DND-41 (cell line): ENCODE measurements around the gene ATP10D.
A peak's percentile ranks its signal among the peaks of the same experiment; 100 is the strongest.
"Not testable (repeated sequence)": the region's sequence is repeated elsewhere in the genome, so short reads cannot be mapped to it uniquely, and the experiment has no call there.

ENCODE experiments used
- ATAC-seq: fragments of 200-7000 bp; cut with Tn5 transposase; 3 replicates; pipeline ENCODE4 v1.9.1; 2021; ENCODE audit warnings: low read depth; ENCODE audit not compliant: insufficient read depth
- DNase-seq: peaks from one replicate; pipeline ENCODE4 v3.0.0-alpha.2; 2020
- H2AFZ ChIP-seq: 2 replicates; pipeline ENCODE4 v1.6.0; 2012; ENCODE audit warnings: low read depth, low read length
- H3K27ac ChIP-seq: 2 replicates; pipeline ENCODE4 v1.5.1; 2012; ENCODE audit warnings: low read length, inconsistent platforms
- H3K27me3 ChIP-seq: fragments of 200-600 bp; sonication (generic); 2 replicates; pipeline ENCODE4 v1.6.0; 2012; ENCODE audit warnings: low read length, mild to moderate bottlenecking, inconsistent platforms; ENCODE audit not compliant: insufficient read depth, poor library complexity
- H3K36me3 ChIP-seq: 2 replicates; pipeline ENCODE4 v1.5.1; 2012; ENCODE audit warnings: low read length, inconsistent platforms; ENCODE audit not compliant: insufficient read depth
- H3K4me1 ChIP-seq: 2 replicates; pipeline ENCODE4 v1.5.1; 2012; ENCODE audit warnings: mild to moderate bottlenecking, low read length; ENCODE audit not compliant: insufficient read depth
- H3K4me2 ChIP-seq: 2 replicates; pipeline ENCODE4 v1.6.0; 2012; ENCODE audit warnings: mild to moderate bottlenecking, moderate library complexity, low read length, inconsistent platforms; ENCODE audit not compliant: insufficient read depth
- H3K4me3 ChIP-seq, 2 experiments: fragments of 200-600 bp in 1 of 2; shearing (Covaris generic) in 1 of 2; 2 replicates each; pipeline ENCODE4 v1.5.1; 2012 to 2016; ENCODE audit warnings: inconsistent platforms in 2 of 2, low read length in 2 of 2, mild to moderate bottlenecking in 2 of 2, low read depth in 1 of 2, moderate library complexity in 1 of 2
- H3K79me2 ChIP-seq: 2 replicates; pipeline ENCODE4 v1.6.0; 2012; ENCODE audit warnings: low read length, inconsistent platforms; ENCODE audit not compliant: insufficient read depth
- H3K9ac ChIP-seq: 2 replicates; pipeline ENCODE4 v1.6.0; 2012; ENCODE audit warnings: low read depth, mild to moderate bottlenecking, inconsistent platforms, low read length, moderate library complexity
- H3K9me3 ChIP-seq: 2 replicates; pipeline ENCODE4 v1.5.1; 2012; ENCODE audit warnings: low read length, moderate library complexity, mild to moderate bottlenecking, inconsistent platforms; ENCODE audit not compliant: insufficient read depth, severe bottlenecking
- H4K20me1 ChIP-seq: 2 replicates; pipeline ENCODE4 v1.6.0; 2012; ENCODE audit warnings: low read length; ENCODE audit not compliant: insufficient read depth
- CTCF ChIP-seq: IDR thresholded peaks from 2 replicates; pipeline ENCODE4 v1.5.1; 2012; ENCODE audit warnings: borderline replicate concordance, low read length, moderate library complexity, mild to moderate bottlenecking; ENCODE audit not compliant: poor library complexity, severe bottlenecking; ENCODE audit errors: extremely low read depth
- EZH2 ChIP-seq: IDR thresholded peaks from 3 replicates; pipeline ENCODE4 v1.6.1; 2012; ENCODE audit warnings: borderline replicate concordance, low read depth, mild to moderate bottlenecking, moderate library complexity, low read length, inconsistent platforms; ENCODE audit not compliant: severe bottlenecking

ATP10D gene

DNA sequence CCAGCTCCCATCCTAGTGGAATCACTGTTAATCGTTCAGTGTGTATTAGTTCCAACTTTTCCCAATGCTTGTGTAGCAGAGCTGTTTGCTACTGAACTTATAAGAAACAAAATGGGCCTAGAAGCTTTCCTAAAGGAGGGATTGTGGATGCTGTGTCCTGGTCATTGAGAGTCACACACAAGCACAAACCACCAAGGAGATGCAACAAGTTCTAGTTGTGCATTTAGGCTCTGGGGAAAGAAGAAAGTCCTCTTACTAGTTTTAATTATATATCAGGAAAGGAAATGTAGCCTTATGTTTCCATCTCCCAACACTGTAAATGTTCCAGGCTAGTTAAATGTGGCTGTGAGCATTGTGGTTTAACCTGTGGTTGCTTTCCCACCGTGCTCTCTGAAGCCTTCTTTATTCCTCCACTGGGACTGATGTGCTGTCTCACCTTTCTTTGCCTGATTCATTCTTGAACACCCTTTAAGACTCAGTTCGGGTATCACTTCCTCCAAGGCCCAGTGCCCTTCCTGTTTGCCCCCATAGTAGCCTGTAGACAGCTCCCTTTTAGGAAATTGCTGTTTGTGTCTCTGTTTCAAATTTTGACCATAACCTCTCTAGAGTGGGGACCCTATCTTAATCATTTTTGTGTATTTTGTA is 34.3 kb downstream of the ATP10D start:
- no peak for TF ChIP-seq EZH2
- TF ChIP-seq CTCF: no peak
- peak overlapping the region; percentile 45 for H3K27ac ChIP-seq
- H3K79me2 ChIP-seq: 0 out of 2 replicates have a peak, but pooled peaks cover 2% of the 10 kb centered on the region
- H3K4me3 ChIP-seq: no peak overlapping the region
- H3K9me3 ChIP-seq: no peaks in the 10 kb centered on the region
- H3K4me2 ChIP-seq: peak overlapping the region; percentile 17; the same call in 1 of the 2 replicates
- H3K27me3 ChIP-seq: no peaks in the 10 kb centered on the region
- no peaks in the 10 kb centered on the region for H4K20me1 ChIP-seq
- peaks cover 25% of the 10 kb centered on the region for H3K4me1 ChIP-seq
- DNase-seq (peak; percentile 28), ATAC-seq (peak; percentile 90)
- peak overlapping the region; percentile 24; the same call in 1 of the 2 replicates for H2AFZ ChIP-seq
- no peak overlapping the region; the same call in 1 of the 2 replicates for H3K9ac ChIP-seq
- peaks cover 38% of the 10 kb centered on the region for H3K36me3 ChIP-seq

GRCh38 chr4:47525154-47525819 is 40.2 kb downstream of the ATP10D start:
- Histone ChIP-seq H3K9me3 (no peaks in the 10 kb centered on the region), H3K27ac (no peak overlapping the region), H3K4me1 (peaks cover 12% of the 10 kb centered on the region), H3K9ac (no peak overlapping the region), H3K79me2 (peaks cover 17% of the 10 kb centered on the region), H3K36me3 (peaks cover 66% of the 10 kb centered on the region), H3K27me3 (no peaks in the 10 kb centered on the region), H3K4me2 (no peak overlapping the region), H2AFZ (no peak overlapping the region), H3K4me3 (no peak overlapping the region), H4K20me1 (no peaks in the 10 kb centered on the region)
- TF ChIP-seq EZH2: no peak
- no peak for TF ChIP-seq CTCF
- DNase-seq (no peak), ATAC-seq (no peak)

- peaks cover 21% of the 10 kb centered on the region for H3K4me1 ChIP-seq
- no peak overlapping the region for H2AFZ ChIP-seq
- ATAC-seq: no peak
- peaks cover 58% of the 10 kb centered on the region for H3K36me3 ChIP-seq
- no peak overlapping the region for H3K4me3 ChIP-seq
- no peaks in the 10 kb centered on the region for H4K20me1 ChIP-seq
- H3K9ac ChIP-seq: no peak overlapping the region
- H3K27me3 ChIP-seq: no peaks in the 10 kb centered on the region
- no peak overlapping the region for H3K27ac ChIP-seq
- H3K79me2 ChIP-seq: peaks cover 19% of the 10 kb centered on the region
- no peak for DNase-seq
- TF ChIP-seq EZH2: no peak
- no peak for TF ChIP-seq CTCF
- H3K4me2 ChIP-seq: no peak overlapping the region
- no peaks in the 10 kb centered on the region for H3K9me3 ChIP-seq
Measured at GRCh38 chr4:47526281-47526680, 41.2 kb downstream of the ATP10D start.

- not testable (repeated sequence) for H2AFZ ChIP-seq, H3K9me3 ChIP-seq, H3K4me2 ChIP-seq, H3K9ac ChIP-seq, DNase-seq, H3K4me3 ChIP-seq, H3K27ac ChIP-seq, H3K27me3 ChIP-seq, H4K20me1 ChIP-seq, ATAC-seq
- peaks cover 23% of the 10 kb centered on the region for H3K79me2 ChIP-seq
- H3K4me1 ChIP-seq: peaks cover 44% of the 10 kb centered on the region
- H3K36me3 ChIP-seq: peaks cover 49% of the 10 kb centered on the region
Measured at GRCh38 chr4:47528646-47529045, 43.6 kb downstream of the ATP10D start.
